ENCODE results near the gene C10orf88. TPM values are rescaled to one million over a fixed set of nuclear protein-coding genes. Genes with fewer than 3 reads are reported as not detected.

Gene C10orf88, protein sequence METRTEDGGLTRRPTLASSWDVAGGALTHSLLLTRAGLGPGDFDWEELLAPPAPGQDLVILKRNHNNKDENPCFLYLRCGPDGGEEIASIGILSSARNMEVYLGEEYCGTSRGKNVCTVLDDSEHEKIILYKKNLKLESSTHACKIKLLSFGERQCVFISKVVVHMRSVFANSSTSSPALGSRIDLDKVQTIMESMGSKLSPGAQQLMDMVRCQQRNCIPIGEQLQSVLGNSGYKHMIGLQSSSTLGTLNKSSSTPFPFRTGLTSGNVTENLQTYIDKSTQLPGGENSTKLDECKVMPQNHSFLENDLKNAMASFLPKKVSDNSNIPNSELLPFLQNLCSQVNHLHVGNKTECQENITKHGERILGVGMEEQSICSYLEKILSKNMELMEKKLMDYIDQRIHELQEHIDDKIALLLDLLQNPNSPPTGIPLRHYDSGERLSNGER
- total RNA-seq: 4.6 and 4.9 TPM in 2 replicates

DNA sequence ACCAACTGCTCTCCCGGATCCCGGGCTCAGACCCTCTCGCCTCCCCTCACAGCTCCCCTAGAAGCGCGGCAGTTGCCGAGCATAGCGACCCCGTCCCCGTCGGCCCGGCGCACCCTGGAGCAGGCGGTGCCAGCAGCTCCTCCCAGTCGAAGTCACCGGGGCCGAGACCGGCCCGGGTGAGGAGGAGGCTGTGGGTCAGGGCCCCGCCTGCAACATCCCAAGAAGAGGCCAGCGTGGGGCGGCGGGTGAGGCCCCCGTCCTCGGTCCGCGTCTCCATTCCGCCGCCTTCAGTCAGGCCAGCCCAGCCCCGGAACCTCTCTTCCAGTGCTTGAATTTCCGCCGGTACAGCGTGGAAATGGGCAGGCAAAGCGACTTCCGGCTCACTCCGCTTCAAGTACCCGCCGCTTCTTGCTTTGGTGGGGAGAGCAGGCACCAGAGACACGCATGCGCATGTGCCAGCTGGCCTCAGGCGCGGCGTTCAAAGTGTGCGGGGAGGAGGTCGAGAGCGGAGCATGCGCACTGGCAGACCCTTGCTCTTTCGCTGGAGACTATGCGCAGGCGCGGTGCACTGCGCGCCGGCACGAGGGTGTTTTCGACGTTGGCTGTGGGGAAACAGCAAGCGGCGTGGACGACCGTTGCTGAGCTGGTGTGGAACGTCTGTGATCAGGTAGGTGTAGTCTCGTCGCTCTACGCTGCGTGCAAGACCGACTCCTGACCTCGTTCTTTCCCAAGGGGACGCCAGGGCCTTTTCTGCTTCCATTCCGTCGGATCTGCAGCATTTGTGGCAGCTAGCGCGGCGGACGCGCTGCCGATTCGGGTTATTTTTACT lies at the start of gene C10orf88:
TSS of gene C10orf88 (minus strand) at position 326 of the 829 bp plus-strand sequence. CDS start at position 277, 49 bp downstream.

GRCh38 chr10:122980209-122981065 lies 26.4 kb upstream of the C10orf88 start, which contains the start of gene PSTK:
Gene PSTK, plus strand, starts transcription at chr10:122980401. Its CDS starts 79 bp downstream, at chr10:122980480.

GRCh38 chr10:122910310-122910709 lies 43.7 kb downstream of the C10orf88 start, which contains the start of gene FAM24A:
Gene FAM24A, plus strand, starts transcription at chr10:122910610. Its CDS starts 1,025 bp downstream, at chr10:122911635.

Other genes with a start within 250 kb of the C10orf88 start
- 0.18 and 0.29 TPM in 2 replicates for gene CUZD1, start 108.4 kb downstream of the C10orf88 start, total RNA-seq
- 4.0 and 7.4 TPM in 2 replicates for gene FAM24B, start 74.6 kb downstream of the C10orf88 start, total RNA-seq
- not detected in 2 replicates for gene FAM24A, start 43.6 kb downstream of the C10orf88 start, total RNA-seq
- gene PSTK, start 26.2 kb upstream of the C10orf88 start, total RNA-seq: 1.6 and 3.2 TPM in 2 replicates
- 1.9 and 2.0 TPM in 2 replicates for gene IKZF5, start 54.6 kb upstream of the C10orf88 start, total RNA-seq
- gene ACADSB, start 54.8 kb upstream of the C10orf88 start, total RNA-seq: 4.3 and 4.8 TPM in 2 replicates
- gene HMX3, start 181.7 kb upstream of the C10orf88 start, total RNA-seq: not detected in 2 replicates
- gene HMX2, start 193.9 kb upstream of the C10orf88 start, total RNA-seq: not detected in 2 replicates
- gene BUB3, start 200.2 kb upstream of the C10orf88 start, total RNA-seq: 142 and 222 TPM in 2 replicates

Data from myometrial cell (primary cell).